ENCODE measurements around the gene TPK1. TPM values are rescaled to one million over a fixed set of nuclear protein-coding genes. Genes with fewer than 3 reads are reported as not detected.

The TPK1 gene
- polyA plus RNA-seq, 1 of the 3 experiments (the other 2 are of a cell fraction) = 3.3 TPM

DNA sequence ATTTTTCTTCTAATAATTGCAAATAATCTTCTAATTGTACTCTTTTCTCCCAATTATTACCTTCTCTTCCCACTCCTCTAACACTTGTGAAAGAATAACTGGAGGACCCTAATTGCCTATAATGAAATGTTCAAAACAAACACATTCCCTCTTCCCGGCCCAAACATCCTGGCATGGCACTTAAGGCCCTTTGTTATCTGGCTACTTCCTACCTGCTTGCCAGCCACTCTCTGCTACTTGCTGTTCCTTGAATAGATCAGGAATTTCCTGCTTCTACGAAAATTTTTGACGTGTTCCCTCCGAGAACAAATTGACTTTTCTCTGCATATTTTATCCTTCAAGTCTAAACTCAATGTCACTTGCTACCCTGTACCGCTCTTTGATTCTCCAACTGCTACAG, 376.2 kb downstream of the TPK1 start:
- WGBS (ENCODE audit: low lambda C conversion rate) = 2% methylated on average over 5 of the region's 5 CpGs
- CTCF ChIA-PET = no interaction called here
- H3K27ac ChIP-seq (ENCODE audit: low read depth in 2 of 2, low read length in 1 of 2) = no peak overlapping the region
- H3K36me3 ChIP-seq (replicated peaks in 1 of 2; ENCODE audit: control insufficient read depth in 1 of 2, insufficient read depth in 2 of 2, low read length in 1 of 2) = no peaks in the 10 kb centered on the region
- H4K20me1 ChIP-seq (ENCODE audit: insufficient read depth) = no peaks in the 10 kb centered on the region
- H3K4me1 ChIP-seq (ENCODE audit: control insufficient read depth in 1 of 2, insufficient read depth in 2 of 2, low read depth in 1 of 2, low read length in 1 of 2) = no peaks in the 10 kb centered on the region
- H3K27me3 ChIP-seq (ENCODE audit: insufficient read depth) = no peaks in the 10 kb centered on the region
- no peaks in the 10 kb centered on the region for H3F3A ChIP-seq (replicated peaks; ENCODE audit: insufficient read depth)
- no peak overlapping the region; the same call in 1 of the 2 replicates for H2AFZ ChIP-seq (ENCODE audit: low read depth)
- H3K79me2 ChIP-seq (ENCODE audit: insufficient read depth) = no peaks in the 10 kb centered on the region
- H3K4me3 ChIP-seq (ENCODE audit: low read depth in 2 of 2, low read length in 1 of 2) = no peak overlapping the region
- no peaks in the 10 kb centered on the region for H3K9me2 ChIP-seq
- DNase-seq = no peak
- POLR2A ChIA-PET = no interaction called here
- H3K4me2 ChIP-seq = no peak overlapping the region
- TF ChIP-seq TCF12 (IDR thresholded peaks at IDR 0.05) = no peak
- no peak for TF ChIP-seq MEF2A (IDR thresholded peaks at IDR 0.05; ENCODE audit: borderline replicate concordance, low read depth)
- TF ChIP-seq, protein P1, sequence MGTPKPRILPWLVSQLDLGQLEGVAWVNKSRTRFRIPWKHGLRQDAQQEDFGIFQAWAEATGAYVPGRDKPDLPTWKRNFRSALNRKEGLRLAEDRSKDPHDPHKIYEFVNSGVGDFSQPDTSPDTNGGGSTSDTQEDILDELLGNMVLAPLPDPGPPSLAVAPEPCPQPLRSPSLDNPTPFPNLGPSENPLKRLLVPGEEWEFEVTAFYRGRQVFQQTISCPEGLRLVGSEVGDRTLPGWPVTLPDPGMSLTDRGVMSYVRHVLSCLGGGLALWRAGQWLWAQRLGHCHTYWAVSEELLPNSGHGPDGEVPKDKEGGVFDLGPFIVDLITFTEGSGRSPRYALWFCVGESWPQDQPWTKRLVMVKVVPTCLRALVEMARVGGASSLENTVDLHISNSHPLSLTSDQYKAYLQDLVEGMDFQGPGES (IDR thresholded peaks at IDR 0.05; ENCODE audit: low read depth, low read length) = no peak
- TF ChIP-seq ELF1 (IDR thresholded peaks at IDR 0.05) = no peak
- TF ChIP-seq NRF1 (IDR thresholded peaks at IDR 0.05; ENCODE audit: low read depth, low read length) = no peak
- no peak for TF ChIP-seq RFX5 (IDR thresholded peaks at IDR 0.05; ENCODE audit: low read length)
- TF ChIP-seq JUND (IDR thresholded peaks at IDR 0.05) = no peak
- no peak for TF ChIP-seq FOXM1 (IDR thresholded peaks at IDR 0.05; ENCODE audit: low read depth)
- TF ChIP-seq, protein P2, sequence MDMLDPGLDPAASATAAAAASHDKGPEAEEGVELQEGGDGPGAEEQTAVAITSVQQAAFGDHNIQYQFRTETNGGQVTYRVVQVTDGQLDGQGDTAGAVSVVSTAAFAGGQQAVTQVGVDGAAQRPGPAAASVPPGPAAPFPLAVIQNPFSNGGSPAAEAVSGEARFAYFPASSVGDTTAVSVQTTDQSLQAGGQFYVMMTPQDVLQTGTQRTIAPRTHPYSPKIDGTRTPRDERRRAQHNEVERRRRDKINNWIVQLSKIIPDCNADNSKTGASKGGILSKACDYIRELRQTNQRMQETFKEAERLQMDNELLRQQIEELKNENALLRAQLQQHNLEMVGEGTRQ (IDR thresholded peaks at IDR 0.05; ENCODE audit: borderline replicate concordance, low read depth, low read length) = no peak
- TF ChIP-seq, protein P3, sequence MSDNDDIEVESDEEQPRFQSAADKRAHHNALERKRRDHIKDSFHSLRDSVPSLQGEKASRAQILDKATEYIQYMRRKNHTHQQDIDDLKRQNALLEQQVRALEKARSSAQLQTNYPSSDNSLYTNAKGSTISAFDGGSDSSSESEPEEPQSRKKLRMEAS (IDR thresholded peaks at IDR 0.05; ENCODE audit: low read depth) = no peak
- no peak for TF ChIP-seq RXRA (IDR thresholded peaks at IDR 0.05; ENCODE audit: borderline replicate concordance, low read depth)
- no peak for TF ChIP-seq YY1 (IDR thresholded peaks at IDR 0.05; ENCODE audit: low read depth)
- no peak for TF ChIP-seq GATA2 (CRISPR knock-in tag; IDR thresholded peaks at IDR 0.05)
- TF ChIP-seq, protein P4, sequence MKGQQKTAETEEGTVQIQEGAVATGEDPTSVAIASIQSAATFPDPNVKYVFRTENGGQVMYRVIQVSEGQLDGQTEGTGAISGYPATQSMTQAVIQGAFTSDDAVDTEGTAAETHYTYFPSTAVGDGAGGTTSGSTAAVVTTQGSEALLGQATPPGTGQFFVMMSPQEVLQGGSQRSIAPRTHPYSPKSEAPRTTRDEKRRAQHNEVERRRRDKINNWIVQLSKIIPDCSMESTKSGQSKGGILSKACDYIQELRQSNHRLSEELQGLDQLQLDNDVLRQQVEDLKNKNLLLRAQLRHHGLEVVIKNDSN (IDR thresholded peaks at IDR 0.05; ENCODE audit: borderline replicate concordance, low read depth) = no peak
- TF ChIP-seq TAF1 (IDR thresholded peaks at IDR 0.05; ENCODE audit: borderline replicate concordance, low read depth, low read length) = no peak
- TF ChIP-seq EP300 (IDR thresholded peaks at IDR 0.05; ENCODE audit: borderline replicate concordance in 1 of 2, low read depth in 1 of 2, low read length in 1 of 2) = no peak
- no peak for TF ChIP-seq SMC3 (IDR thresholded peaks at IDR 0.05; ENCODE audit: low read depth, low read length)
- TF ChIP-seq FOSL2 (IDR thresholded peaks at IDR 0.05; ENCODE audit: borderline replicate concordance, low read depth) = no peak
- H3K9ac ChIP-seq = no peak overlapping the region
- no peaks in the 10 kb centered on the region; the same call in 1 of the 2 replicates for H3K9me3 ChIP-seq
